GM18951 (cell line): Measurements from ENCODE around the gene EYS.
"Not testable (repeated sequence)": the region's sequence is repeated elsewhere in the genome, so short reads cannot be mapped to it uniquely, and the experiment has no call there.

Experiments
- POLR2A ChIP-seq: IDR thresholded peaks from 4 replicates; pipeline ENCODE4 v1.6.1; 2011; ENCODE audit warnings: mild to moderate bottlenecking; ENCODE audit not compliant: insufficient read length, insufficient read depth; ENCODE audit errors: extremely low read depth
- in situ Hi-C: fragments of 300-500 bp; cut with MboI; formaldehyde crosslinking; loops from one replicate; pipeline ENCODE4 v1.12.0; 2022; ENCODE audit warnings: low sequenced_read_pairs, mixed read lengths, inconsistent platforms; ENCODE audit not compliant: unreplicated experiment

EYS gene

DNA sequence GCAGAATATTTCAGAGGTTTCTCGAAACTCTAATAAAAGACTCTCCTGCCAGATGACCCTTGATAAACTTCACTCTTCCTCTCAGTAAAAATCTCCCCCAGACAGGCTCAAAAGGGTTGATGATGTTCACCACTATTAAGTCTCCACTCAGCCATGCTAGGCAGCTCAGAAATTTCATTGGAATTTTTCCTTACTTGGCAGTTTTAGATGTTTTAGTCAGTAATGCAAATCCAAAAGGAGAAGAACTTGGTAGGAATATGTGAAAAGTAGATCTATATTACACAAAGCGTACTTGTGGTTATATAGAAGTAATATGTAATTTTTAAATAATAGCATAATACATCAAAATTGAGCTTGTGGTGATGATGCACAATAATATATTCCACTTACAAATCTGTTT, 1738.4 kb downstream of the EYS start:
- no peak for TF ChIP-seq POLR2A
- in situ Hi-C loops, result no loop called here

DNA sequence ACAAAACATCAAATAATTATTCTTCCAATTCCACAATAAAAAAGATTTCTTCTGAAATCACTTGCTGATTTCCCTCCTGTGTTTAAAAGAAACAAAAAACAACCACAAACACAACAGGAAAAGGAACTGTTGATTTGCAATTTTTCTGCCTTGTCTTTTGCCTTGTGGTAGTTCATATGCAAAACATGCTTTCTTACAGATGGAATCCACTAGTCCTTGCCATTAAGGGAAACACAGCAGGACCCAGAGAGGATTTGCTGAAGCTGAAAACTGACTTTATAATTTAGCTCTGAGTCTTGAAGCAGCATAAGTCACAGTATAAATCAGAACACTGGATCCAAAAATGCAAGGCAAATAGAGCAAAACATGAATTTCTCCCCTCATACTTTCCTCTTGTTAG, 1742.7 kb downstream of the EYS start:
- in situ Hi-C loops, result no loop called here
- no peak for TF ChIP-seq POLR2A

DNA sequence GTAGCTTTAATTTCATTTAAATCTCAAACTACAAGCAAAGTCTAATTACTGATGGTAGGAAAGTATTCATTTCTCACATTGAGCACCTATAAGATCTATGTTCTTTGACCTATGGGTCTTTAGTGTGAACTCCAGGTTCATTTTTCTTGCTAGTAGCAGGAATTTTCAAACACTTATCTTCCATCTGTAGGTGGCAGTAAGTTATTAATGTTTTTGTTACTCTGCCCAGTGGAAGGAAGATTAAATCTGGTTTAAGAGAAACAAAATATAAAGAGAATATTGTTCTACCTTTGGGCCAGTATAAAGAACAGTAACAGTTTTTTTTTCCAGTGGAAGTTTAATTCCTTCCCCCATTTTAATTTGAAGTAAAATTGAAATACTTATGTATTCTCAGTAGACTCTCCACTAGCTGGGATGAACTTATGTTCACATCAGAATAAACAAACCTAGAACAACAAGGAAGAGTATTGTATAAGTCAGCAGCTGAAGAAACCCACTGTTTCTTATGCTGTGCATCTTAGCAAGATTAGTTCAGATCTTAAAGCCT, 1743.2 kb downstream of the EYS start:
- in situ Hi-C loops, result no loop called here
- no peak for TF ChIP-seq POLR2A

DNA sequence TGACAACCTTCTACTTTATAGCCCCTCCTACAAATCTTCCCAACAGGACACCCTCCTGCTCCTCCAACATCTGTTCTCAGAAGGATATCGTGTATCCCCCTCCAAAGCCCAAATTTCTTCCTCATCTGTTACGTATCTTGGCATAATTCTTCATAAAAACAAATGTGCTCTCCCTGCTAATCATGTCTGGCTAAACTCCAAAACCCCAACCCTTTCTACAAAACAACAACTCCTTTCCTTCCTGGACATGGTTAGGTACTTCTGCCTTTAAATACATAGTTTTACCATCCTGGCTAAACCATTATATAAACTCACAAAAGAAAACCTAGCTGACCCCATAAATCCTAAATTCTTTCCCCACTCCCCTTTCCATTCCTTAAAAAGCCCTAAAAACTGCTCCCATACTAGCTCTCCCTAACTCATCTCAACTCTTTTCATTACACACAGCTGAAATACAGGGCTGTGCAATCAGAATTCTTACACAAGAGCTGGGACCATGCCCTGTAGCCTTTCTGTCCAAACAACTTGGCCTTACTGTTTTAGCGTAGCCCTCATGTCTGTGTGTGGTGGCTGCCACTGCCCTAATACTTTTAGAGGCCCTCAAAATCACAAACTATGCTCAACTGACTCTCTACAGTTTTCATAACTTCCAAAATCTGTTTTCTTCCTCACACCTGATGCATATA, 1753.5 kb downstream of the EYS start:
- in situ Hi-C loops, result not testable (repeated sequence)

DNA sequence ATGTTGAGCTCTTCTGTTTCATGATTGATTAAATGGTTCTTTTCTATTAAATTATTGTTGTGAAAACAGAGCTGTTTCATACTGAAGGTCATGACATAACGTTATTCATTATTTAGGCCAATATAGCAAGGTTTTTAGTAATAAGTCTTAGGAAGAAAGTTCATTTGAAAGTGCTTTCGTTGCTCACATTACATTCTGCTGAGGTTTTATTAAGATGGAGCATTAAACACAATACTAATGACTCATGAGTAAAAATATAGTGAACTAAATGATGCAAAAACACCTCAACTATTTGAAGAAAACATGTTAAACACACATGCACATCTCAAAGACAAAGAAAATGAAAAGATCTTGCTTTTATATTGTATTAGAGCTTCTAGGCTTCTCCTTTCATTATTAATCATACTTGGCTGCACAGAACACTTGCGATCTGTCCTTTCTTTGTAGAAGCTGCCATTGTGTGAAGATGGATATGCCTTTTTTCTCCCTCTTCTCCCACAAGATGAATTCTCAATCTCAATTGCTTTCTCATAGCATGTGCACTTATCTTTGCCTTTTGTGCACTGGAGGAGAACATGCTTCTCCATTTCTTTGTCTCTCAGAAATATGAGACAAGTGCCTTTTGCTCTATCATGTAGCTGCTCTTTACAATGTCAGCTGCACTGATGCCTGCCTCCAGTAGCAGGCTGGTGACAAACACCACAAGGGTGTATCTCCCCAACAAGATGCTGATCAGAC, 1759.1 kb downstream of the EYS start:
- TF ChIP-seq POLR2A, result no peak
- in situ Hi-C loops, result loop anchor here (25.0 kb wide), 1 partner anchor 389 kb away; no protein-coding TSS in a partner anchor

DNA sequence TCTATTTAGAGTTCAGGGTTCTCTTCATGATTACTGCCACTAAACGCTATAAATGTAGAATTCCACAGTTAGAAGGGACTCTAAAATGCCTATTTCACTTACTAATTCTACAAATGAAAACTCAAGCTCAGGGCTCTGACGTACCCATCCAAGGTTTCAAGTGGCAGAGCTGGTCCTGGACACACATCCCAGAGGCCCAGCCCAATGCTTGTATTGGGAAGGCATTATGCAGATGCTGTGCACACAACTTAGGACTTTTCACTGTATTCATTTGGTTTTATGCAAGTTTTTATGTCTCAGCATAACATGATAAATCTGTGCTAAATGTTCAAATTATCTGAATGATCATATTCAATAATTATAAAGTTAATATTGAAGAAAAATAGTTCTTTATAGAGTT, 1761.0 kb downstream of the EYS start:
- in situ Hi-C loops, result loop anchor here (25.0 kb wide), 1 partner anchor 391 kb away; no protein-coding TSS in a partner anchor
- TF ChIP-seq POLR2A, result no peak

DNA sequence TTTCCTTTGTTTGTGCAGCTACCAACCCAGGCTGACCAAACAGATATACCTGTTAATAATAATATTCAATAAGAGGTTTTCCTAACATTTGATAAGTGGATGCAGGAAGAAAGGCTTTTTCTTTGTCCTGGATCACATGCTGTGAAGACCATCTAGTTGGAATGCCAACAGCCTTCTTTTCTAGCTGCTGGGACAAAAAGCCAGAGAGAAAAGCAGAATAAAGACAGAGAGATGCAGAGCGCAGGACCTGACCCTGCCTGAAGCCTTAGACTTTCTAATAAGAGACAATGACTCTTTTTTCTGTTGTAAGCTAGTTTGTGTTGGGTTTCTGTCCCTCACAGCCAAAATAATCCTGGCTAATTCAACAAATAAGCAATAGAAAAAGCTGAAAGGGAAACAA, 1763.2 kb downstream of the EYS start:
- TF ChIP-seq POLR2A, result no peak

DNA sequence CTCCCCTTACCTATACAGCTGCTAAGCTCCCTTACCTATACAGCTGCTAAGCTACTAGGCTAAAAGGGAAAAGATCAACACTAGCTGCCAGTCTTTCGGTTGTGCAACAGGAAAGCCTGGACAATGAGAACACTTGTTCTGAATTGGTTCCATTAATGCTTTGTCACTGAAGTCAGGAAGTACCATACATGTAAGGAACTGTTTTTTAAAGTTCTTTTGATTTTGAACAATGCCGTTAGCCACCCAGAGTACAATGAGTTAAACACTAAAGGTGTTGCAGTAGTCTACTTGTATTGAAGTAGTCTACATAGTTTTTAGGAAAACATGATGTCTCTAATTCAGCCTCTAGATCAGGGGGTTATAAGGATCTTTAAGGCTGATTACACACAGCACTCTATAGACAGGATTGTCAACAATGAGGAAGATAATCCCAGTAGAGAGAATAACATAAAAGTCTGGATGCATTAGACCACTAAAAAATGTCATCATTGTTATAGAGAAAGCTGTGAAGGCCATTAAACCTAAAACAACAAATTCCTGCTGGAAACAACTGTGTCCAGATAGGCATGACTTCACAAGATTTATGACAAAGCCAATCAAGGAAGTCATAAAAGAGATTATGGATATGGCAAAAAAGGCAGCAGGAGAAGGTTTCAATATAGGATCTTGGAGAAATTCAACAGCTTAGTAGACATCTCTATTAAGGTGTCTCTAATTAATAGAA, 1765.1 kb downstream of the EYS start:
- TF ChIP-seq POLR2A, result no peak
- in situ Hi-C loops, result loop anchor here (25.0 kb wide), 1 partner anchor 395 kb away; no protein-coding TSS in a partner anchor

More for the DNA sequence above, 1763.2 kb downstream of the EYS start:
- in situ Hi-C loops, result loop anchor here (25.0 kb wide), 1 partner anchor 393 kb away; no protein-coding TSS in a partner anchor

DNA sequence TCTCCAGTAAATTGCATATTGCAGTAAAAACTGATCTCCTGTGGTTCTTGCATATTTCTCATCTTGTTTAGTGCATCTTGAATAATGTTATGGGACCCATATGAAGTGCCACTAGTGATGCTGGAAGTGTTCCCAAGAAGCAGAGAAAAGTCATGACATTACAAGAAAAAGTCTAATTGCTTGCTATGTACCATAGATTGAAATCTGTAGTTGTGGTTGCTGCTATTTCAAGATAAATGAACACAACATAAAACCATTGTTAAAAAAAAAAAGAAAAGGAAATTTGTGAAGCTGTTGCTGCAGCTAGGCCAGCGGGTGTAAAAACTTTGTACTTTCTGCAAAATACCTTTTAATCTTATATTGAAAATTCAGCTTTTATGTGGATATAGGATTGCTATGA, 1767.0 kb downstream of the EYS start:
- TF ChIP-seq POLR2A, result no peak
- in situ Hi-C loops, result loop anchor here (25.0 kb wide), 1 partner anchor 397 kb away; no protein-coding TSS in a partner anchor

DNA sequence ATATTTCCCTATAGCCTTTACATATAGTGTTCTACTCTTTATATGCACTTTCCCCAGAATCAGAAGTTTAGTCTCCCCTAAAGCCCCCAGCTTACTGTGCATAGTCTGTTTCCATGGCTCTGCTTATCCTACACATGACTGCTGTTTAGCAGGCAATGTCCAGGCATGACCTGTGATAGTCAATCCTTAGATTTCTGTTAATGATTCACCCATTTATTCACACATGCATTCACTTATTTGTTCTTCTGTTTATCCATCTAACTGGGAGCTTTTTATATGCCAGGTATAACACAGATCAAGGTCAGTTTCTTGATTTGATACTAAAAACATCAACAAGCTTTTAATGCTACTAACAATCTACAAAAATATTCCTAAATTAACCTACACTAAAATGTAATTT, 1770.6 kb downstream of the EYS start:
- TF ChIP-seq POLR2A, result no peak
- in situ Hi-C loops, result loop anchor here (25.0 kb wide), 1 partner anchor 401 kb away; no protein-coding TSS in a partner anchor

DNA sequence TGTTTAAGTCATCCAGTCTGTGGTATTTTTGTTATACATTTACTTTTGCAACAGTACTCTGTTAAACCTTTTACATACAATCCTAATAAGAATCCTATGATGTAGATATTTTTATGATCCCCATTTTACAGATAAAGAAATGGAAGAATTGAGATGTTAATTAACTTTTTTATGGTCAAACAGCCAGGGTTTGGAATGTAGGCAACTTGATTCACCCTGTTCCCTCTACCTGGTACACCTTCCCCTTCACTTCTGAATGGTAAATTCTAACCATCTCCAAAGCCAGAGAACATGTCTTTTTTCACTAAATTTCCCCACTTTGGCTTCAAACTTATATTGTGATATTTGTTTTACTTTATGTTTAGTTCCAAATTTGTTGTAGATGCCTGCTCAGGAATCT, 1771.3 kb downstream of the EYS start:
- TF ChIP-seq POLR2A, result no peak
- in situ Hi-C loops, result loop anchor here (25.0 kb wide), 1 partner anchor 402 kb away; no protein-coding TSS in a partner anchor

DNA sequence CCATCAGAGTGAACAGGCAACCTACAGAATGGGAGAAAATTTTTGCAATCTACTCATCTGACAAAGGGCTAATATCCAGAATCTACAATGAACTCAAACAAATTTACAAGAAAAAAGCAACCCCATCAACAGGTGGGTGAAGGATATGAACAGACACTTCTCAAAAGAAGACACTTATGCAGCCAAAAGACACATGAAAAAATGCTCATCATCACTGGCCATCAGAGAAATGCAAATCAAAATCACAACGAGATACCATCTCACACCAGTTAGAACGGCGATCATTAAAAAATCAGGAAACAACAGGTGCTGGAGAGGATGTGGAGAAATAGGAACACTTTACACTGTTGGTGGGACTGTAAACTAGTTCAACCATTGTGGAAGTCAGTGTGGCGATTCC, 1773.1 kb downstream of the EYS start:
- in situ Hi-C loops, result loop anchor here (25.0 kb wide), 1 partner anchor 403 kb away; no protein-coding TSS in a partner anchor

DNA sequence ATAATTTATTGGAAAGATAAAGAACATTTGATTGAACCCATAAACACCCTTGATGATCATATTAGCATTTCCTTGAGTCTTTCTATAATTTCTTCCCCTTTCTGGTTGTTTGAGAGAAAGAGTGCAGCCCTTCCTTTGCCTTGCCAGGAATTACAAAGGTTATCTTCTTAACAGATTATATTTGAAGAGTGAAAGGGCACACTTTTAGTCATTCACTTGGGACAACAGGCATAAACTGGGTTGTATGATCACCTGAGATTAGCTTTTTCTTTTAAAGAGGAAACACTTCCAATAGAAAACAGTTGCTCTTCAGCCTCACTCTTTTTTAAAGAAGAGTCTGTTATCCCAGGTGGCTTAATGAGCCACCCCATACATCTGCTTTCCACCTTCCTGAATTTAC, 1776.2 kb downstream of the EYS start:
- in situ Hi-C loops, result loop anchor here (25.0 kb wide), 1 partner anchor 406 kb away; no protein-coding TSS in a partner anchor
- TF ChIP-seq POLR2A, result no peak
